T-cell (primary cell): ENCODE measurements around the gene PCBP1. TPM values are rescaled to one million over a fixed set of nuclear protein-coding genes. Genes with fewer than 3 reads are reported as not detected.
"Not testable (repeated sequence)": the region's sequence is repeated elsewhere in the genome, so short reads cannot be mapped to it uniquely, and the experiment has no call there.

Experiments
- ATAC-seq, 4 experiments: fragments of 200-7000 bp in 3 of 4; fragments of 150-1000 bp in 1 of 4; cut with Tn5 transposase; replicated peaks in 1 of 4; 1 replicate in 3 of 4; 2 replicates in 1 of 4; pipeline ENCODE4 v1.10.0; 2021; ENCODE audit warnings: moderate library complexity in 3 of 4, mild to moderate bottlenecking in 2 of 4, moderate number of reproducible peaks in 1 of 4
- CTCF ChIA-PET, 2 donors: fragments of 300-600 bp; sonication (Branson Sonifier 250); formaldehyde crosslinking; loops; one replicate each; lab custom pipeline; 2022; ENCODE audit warnings: antibody characterized with exemption in 2 of 2; lab: Charles Lee
- POLR2A ChIA-PET, 2 donors: fragments of 300-600 bp; sonication (Branson Sonifier 250); formaldehyde crosslinking; loops; one replicate each; lab custom pipeline; 2022; ENCODE audit warnings: antibody characterized with exemption in 2 of 2; lab: Charles Lee
- DNase-seq, 35 experiments: peaks; one replicate each; pipeline versions ENCODE4 v3.0.0 to v3.0.0-alpha.2; 2013 to 2023
- H3K27ac ChIP-seq: one replicate; pipeline ENCODE4 v1.5.1; 2013; ENCODE audit warnings: low read length
- H3K27me3 ChIP-seq, 2 experiments: replicated peaks in 1 of 2; 1 replicate in 1 of 2; 2 replicates in 1 of 2; pipeline versions ENCODE4 v1.6.1 to v1.7.0; 2013; ENCODE audit warnings: low read length in 1 of 2, mixed read lengths in 1 of 2; ENCODE audit not compliant: control insufficient read depth in 2 of 2, insufficient read depth in 2 of 2; ENCODE audit errors: extremely low read depth in 1 of 2
- H3K36me3 ChIP-seq, 2 donors: 1 replicate in 1 of 2; 2 replicates in 1 of 2; pipeline versions ENCODE4 v1.6.1 to v1.7.0; 2013; ENCODE audit warnings: low read length in 1 of 2; ENCODE audit not compliant: control insufficient read depth in 2 of 2, insufficient read depth in 1 of 2; ENCODE audit errors: extremely low read depth in 1 of 2
- H3K4me1 ChIP-seq, 2 experiments: 1 replicate in 1 of 2; 2 replicates in 1 of 2; pipeline versions ENCODE4 v1.6.1 to v1.7.0; 2013; ENCODE audit warnings: low read length in 2 of 2, mixed read lengths in 1 of 2; ENCODE audit not compliant: insufficient read depth in 2 of 2, control insufficient read depth in 1 of 2; ENCODE audit errors: extremely low read depth in 1 of 2
- H3K4me3 ChIP-seq, 2 donors: 1 replicate in 1 of 2; 2 replicates in 1 of 2; pipeline versions ENCODE4 v1.5.1 to v1.7.0; 2013; ENCODE audit warnings: mild to moderate bottlenecking in 2 of 2, low read length in 1 of 2, moderate library complexity in 1 of 2; ENCODE audit not compliant: control insufficient read depth in 1 of 2; ENCODE audit errors: extremely low read depth in 1 of 2
- H3K9me3 ChIP-seq: 2 replicates; pipeline ENCODE4 v1.7.0; 2013
- H3K27ac Mint-ChIP-seq, 2 donors: one replicate each; pipeline ENCODE4 v1.8.0; 2020 to 2021; ENCODE audit warnings: mild to moderate bottlenecking in 2 of 2, mixed read lengths in 2 of 2
- H3K27me3 Mint-ChIP-seq, 2 donors: one replicate each; pipeline ENCODE4 v1.8.0; 2021 to 2022; ENCODE audit warnings: mixed read lengths in 2 of 2
- H3K36me3 Mint-ChIP-seq: one replicate; pipeline ENCODE4 v1.8.0; 2021; ENCODE audit warnings: mixed read lengths
- H3K4me1 Mint-ChIP-seq, 3 donors: one replicate each; pipeline ENCODE4 v1.8.0; 2020 to 2022; ENCODE audit warnings: mixed read lengths in 3 of 3, mild to moderate bottlenecking in 1 of 3
- H3K4me3 Mint-ChIP-seq, 3 donors: one replicate each; pipeline ENCODE4 v1.8.0; 2020 to 2022; ENCODE audit warnings: mild to moderate bottlenecking in 3 of 3, mixed read lengths in 3 of 3, moderate library complexity in 3 of 3
- H3K9me3 Mint-ChIP-seq, 3 donors: one replicate each; pipeline ENCODE4 v1.8.0; 2020 to 2022; ENCODE audit warnings: mixed read lengths in 3 of 3
- WGBS: methylation state at CpG from one replicate; pipeline ENCODE4 v1.1.5; 2013; ENCODE audit warnings: missing lambda C conversion rate; ENCODE audit not compliant: insufficient coverage; 5-methylcytosine and 5-hydroxymethylcytosine counted together
- total RNA-seq, 35 experiments: library from RNA in 6 of 35; stranded (reverse) in 6 of 35; fragments of 120-200 nt in 1 of 35; gene quantifications; one replicate each; pipeline versions ENCODE4 v1.2.1 to v1.2.4 and lab custom pipeline; 2013 to 2026

Gene PCBP1
- total RNA-seq, 5 donors from 2014 or later (not counting 1 experiment from before 2014, with no cell fraction given): 303 to 431 (median 386) TPM

DNA sequence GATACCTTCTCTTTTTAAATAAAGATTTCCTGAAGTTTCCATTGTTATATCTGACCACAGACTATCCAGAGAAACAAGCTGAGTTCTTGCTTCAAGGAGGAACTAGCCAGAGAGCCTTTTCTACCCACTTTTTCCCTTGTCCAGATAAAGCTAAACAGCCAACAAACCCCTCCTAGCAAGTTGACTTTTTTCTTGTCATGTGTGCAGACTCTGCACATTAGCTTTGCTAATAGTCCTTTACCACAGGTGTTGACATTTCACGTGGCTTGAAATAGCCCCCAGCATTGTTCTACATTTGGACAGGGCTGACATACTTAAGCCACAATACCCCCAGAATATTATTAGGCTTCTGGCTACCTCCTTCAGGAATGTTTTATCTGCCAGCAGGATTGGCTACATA, 40.7 kb downstream of the PCBP1 start:
- ATAC-seq (no peak), DNase-seq (no peak)
- Histone ChIP-seq H3K4me1 (peaks cover 50 to 81% of the 10 kb centered on the region in 2 experiments), H3K4me3 (no peak overlapping the region), H3K9me3 (no peaks in the 10 kb centered on the region), H3K27ac (peak overlapping the region; percentile 2), H3K36me3 (no peaks in the 10 kb centered on the region), H3K27me3 (no peaks in the 10 kb centered on the region)
- H3K36me3 Mint-ChIP-seq: no peaks in the 10 kb centered on the region
- H3K4me1 Mint-ChIP-seq: peaks cover 79 to 88% (median 84%) of the 10 kb centered on the region in 3 donors
- no peaks in the 10 kb centered on the region for H3K9me3 Mint-ChIP-seq
- H3K4me3 Mint-ChIP-seq: peak overlapping the region in 1 of 3 donors; percentile 98
- H3K27me3 Mint-ChIP-seq: no peaks in the 10 kb centered on the region
- ChIA-PET POLR2A (interaction anchor here in 1 of 2 donors (0.6 kb wide), 2 partner anchors 44 to 214 kb away, joined by 3 read pairs; no protein-coding TSS in a partner anchor), CTCF (interaction anchor here in 1 of 2 donors (0.6 to 0.9 kb wide), 2 partner anchors 10 to 17 kb away, joined by 3 read pairs; no protein-coding TSS in a partner anchor)
- WGBS: no CpG with 5 or more reads among the region's 1 CpG
- peak overlapping the region; percentile 80 to 84 for H3K27ac Mint-ChIP-seq

- not testable (repeated sequence) for H3K36me3 Mint-ChIP-seq, H3K9me3 Mint-ChIP-seq, H3K36me3 ChIP-seq, H3K9me3 ChIP-seq, ATAC-seq, H3K27me3 Mint-ChIP-seq, H3K27me3 ChIP-seq
- Histone ChIP-seq H3K4me1 (peaks cover 58 to 86% of the 10 kb centered on the region in 2 experiments), H3K4me3 (peak overlapping the region; percentile 42 to 64), H3K27ac (peak overlapping the region; percentile 89)
- Mint-ChIP-seq H3K4me3 (peak overlapping the region; percentile 69 to 89 (median 83)), H3K4me1 (peaks cover 84 to 88% (median 88%) of the 10 kb centered on the region in 3 donors), H3K27ac (peak overlapping the region; percentile 99 to 100)
- ChIA-PET POLR2A (interaction anchor here (1.0 to 3.1 kb wide), 3 partner anchors 10 to 47 kb away, joined by 3 to 18 read pairs (median 4); no protein-coding TSS in a partner anchor), CTCF (interaction anchor here (0.6 to 2.8 kb wide), 5 partner anchors 7 to 504 kb away, joined by 3 to 15 read pairs (median 4); no protein-coding TSS in a partner anchor)
- DNase-seq: peak in 1 of 35 experiments; percentile 56
- 51% methylated on average over 11 of the region's 17 CpGs for WGBS
Measured at GRCh38 chr2:70131344-70132143, 44.3 kb downstream of the PCBP1 start.

DNA sequence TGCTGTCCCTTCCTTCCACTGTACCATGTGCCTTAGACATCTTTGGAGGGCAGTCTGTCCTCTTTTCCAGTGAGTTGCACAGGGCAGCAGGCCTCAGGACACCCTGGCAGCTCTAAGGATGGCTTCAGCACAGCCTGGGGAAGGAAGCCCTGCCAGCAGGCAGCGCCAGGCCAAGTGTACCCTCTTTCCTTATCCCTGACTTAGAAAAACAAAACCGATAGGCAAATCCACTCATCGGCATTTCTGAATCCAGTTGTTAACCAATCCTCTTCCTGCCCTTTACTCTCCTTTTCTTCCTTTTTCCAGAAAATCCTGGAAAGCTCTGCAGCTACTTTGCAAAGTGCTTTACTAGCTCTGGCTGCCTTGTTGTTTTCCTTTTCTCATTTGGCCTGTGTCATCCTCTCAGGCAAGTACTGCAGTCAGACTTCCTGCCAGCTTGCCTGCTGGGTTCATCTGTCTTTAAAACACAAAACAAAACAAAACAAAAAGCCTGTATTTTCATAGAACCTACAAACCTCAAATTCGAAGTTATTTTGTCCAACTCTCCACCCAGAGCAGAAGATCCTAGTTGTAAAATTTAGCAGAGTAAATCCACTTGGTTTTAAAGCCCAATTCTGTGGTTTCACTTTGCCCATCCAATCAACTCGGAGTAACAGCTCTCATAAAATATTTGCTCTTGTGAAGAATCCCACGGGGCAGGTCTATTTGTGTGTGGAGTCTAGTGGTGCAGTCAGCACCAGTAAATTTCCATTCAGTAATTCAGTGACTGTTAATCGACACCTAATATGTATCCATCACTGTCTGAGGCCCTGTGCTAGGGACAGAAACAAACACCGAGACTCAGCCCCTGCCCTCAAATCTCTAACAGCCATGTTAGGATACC, 45.2 kb downstream of the PCBP1 start:
- peak overlapping the region; percentile 99 to 100 for H3K27ac Mint-ChIP-seq
- peaks cover 57 to 87% of the 10 kb centered on the region in 2 experiments for H3K4me1 ChIP-seq
- H3K4me1 Mint-ChIP-seq: peaks cover 85 to 88% (median 85%) of the 10 kb centered on the region in 3 donors
- peak overlapping the region; percentile 42 to 64 for H3K4me3 ChIP-seq
- H3K4me3 Mint-ChIP-seq: peak overlapping the region; percentile 82 to 89 (median 83)
- WGBS: 0% methylated on average over 3 of the region's 8 CpGs
- no peaks in the 10 kb centered on the region for H3K36me3 Mint-ChIP-seq
- ATAC-seq (peak; percentile 57 to 75 (median 74)), DNase-seq (peak in 27 of 35 experiments; percentile 23 to 73 (median 42))
- H3K27me3 Mint-ChIP-seq: no peaks in the 10 kb centered on the region
- H3K27me3 ChIP-seq: no peaks in the 10 kb centered on the region
- ChIA-PET CTCF (interaction anchor here in 1 of 2 donors (0.6 to 2.8 kb wide), 10 partner anchors 8 to 47 kb away, joined by 3 to 15 read pairs (median 4); no protein-coding TSS in a partner anchor), POLR2A (interaction anchor here (0.6 to 3.1 kb wide), 10 partner anchors 8 to 244 kb away, joined by 3 to 18 read pairs (median 4); partner anchors contain the start of gene MXD1 (in 1 of the 2))
- H3K9me3 ChIP-seq: no peaks in the 10 kb centered on the region
- peaks cover 0 to under 1% (median 0%) of the 10 kb centered on the region in 3 donors for H3K9me3 Mint-ChIP-seq
- H3K27ac ChIP-seq: peak overlapping the region; percentile 89
- no peaks in the 10 kb centered on the region for H3K36me3 ChIP-seq

GRCh38 chr2:70133127-70133452, 45.8 kb downstream of the PCBP1 start:
- Histone ChIP-seq H3K4me3 (peak overlapping the region; percentile 42 to 47), H3K4me1 (peaks cover 58 to 91% of the 10 kb centered on the region in 2 experiments), H3K27ac (peak overlapping the region; percentile 89), H3K9me3 (no peaks in the 10 kb centered on the region), H3K36me3 (no peaks in the 10 kb centered on the region), H3K27me3 (no peaks in the 10 kb centered on the region)
- no CpG with 5 or more reads among the region's 1 CpG for WGBS
- H3K27me3 Mint-ChIP-seq: no peaks in the 10 kb centered on the region
- H3K4me1 Mint-ChIP-seq: peaks cover 85 to 88% (median 85%) of the 10 kb centered on the region in 3 donors
- ChIA-PET POLR2A (interaction anchor here (0.6 to 3.1 kb wide), 8 partner anchors 8 to 245 kb away, joined by 3 to 18 read pairs (median 4); partner anchors contain the start of gene MXD1 (in 1 of the 2)), CTCF (interaction anchor here (0.6 to 2.8 kb wide), 10 partner anchors 9 to 48 kb away, joined by 3 to 15 read pairs (median 4); no protein-coding TSS in a partner anchor)
- DNase-seq: no peak
- H3K27ac Mint-ChIP-seq: peak overlapping the region; percentile 99 to 100
- no peak for ATAC-seq
- H3K4me3 Mint-ChIP-seq: peak overlapping the region; percentile 82 to 89 (median 83)
- H3K9me3 Mint-ChIP-seq: peaks cover 0 to 3% (median 0%) of the 10 kb centered on the region in 3 donors
- no peaks in the 10 kb centered on the region for H3K36me3 Mint-ChIP-seq

DNA sequence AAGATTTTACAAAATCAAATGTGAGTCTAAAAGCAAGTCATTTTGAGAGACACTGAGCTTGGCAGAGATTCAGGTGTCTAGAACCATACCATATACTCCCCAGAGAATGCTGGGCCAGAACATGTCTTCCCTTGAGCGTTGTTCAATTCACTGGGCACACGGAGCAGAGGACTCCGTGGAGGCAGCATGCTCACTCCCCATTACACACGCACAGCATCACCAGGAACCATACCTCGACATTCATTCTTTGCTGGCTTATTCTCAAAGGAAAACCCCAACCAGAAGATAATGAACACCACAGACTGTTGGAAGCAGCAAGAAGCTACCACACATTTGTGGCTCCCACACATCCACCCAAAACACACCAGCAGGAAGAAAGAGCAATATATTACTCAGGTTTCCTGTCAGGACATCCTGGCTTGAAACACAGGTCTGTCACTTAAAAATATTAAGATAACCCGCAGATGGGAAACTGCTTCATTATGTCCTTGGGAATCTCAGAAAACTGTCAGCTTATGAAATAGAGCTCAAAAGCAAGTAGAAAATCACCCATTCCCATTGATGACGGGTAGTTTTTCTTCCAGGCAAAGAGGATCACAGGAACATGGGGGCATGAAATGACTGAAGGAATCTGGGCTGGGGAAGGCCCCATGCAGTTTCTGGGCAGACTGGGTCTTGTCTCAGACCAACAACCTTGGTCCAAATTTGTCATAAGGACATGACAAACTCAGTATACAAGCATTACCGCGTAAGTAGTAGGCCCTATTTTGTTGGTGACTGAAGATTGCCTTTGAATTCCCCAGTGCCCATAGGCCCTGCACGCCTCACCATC, 46.4 kb downstream of the PCBP1 start:
- no peaks in the 10 kb centered on the region for H3K27me3 ChIP-seq
- H3K27ac Mint-ChIP-seq: peak overlapping the region; percentile 99 to 100
- no peak overlapping the region for H3K4me3 ChIP-seq
- 10% methylated on average over 5 of the region's 10 CpGs for WGBS
- peak in 1 of 4 experiments; percentile 25 for ATAC-seq
- peaks cover 60 to 92% of the 10 kb centered on the region in 2 experiments for H3K4me1 ChIP-seq
- H3K9me3 Mint-ChIP-seq: peaks cover 0 to 3% (median 0%) of the 10 kb centered on the region in 3 donors
- no peaks in the 10 kb centered on the region for H3K36me3 ChIP-seq
- ChIA-PET CTCF (interaction anchor here (0.5 to 2.8 kb wide), 9 partner anchors 9 to 68 kb away, joined by 3 to 15 read pairs (median 5); no protein-coding TSS in a partner anchor), POLR2A (interaction anchor here (0.5 to 3.1 kb wide), 12 partner anchors 8 to 220 kb away, joined by 3 to 18 read pairs (median 4); partner anchors contain the start of gene MXD1 (in 1 of the 2))
- no peaks in the 10 kb centered on the region for H3K27me3 Mint-ChIP-seq
- DNase-seq: peak in 7 of 35 experiments; percentile 17 to 73 (median 28)
- peak overlapping the region; percentile 89 for H3K27ac ChIP-seq
- H3K4me1 Mint-ChIP-seq: peaks cover 84 to 88% (median 85%) of the 10 kb centered on the region in 3 donors
- H3K4me3 Mint-ChIP-seq: peak overlapping the region; percentile 60 to 89 (median 83)
- H3K36me3 Mint-ChIP-seq: no peaks in the 10 kb centered on the region
- H3K9me3 ChIP-seq: no peaks in the 10 kb centered on the region
